Loucy (cell line): ENCODE measurements around the gene OLA1.

ENCODE experiments used
- H2AFZ ChIP-seq: fragments of 200-600 bp; sonication (generic); 2 replicates; pipeline ENCODE4 v1.6.0; 2016; ENCODE audit warnings: antibody characterized with exemption, mild to moderate bottlenecking, low read length, moderate library complexity
- H3F3A ChIP-seq: fragments of 200-600 bp; 2 replicates; pipeline ENCODE4 v1.6.0; 2016; ENCODE audit warnings: antibody characterized with exemption, low read depth, mild to moderate bottlenecking
- H3K27me3 ChIP-seq: fragments of 200-600 bp; sonication (generic); 2 replicates; pipeline ENCODE4 v1.6.1; 2014; ENCODE audit warnings: low read length, mild to moderate bottlenecking; ENCODE audit not compliant: insufficient read depth, poor library complexity, severe bottlenecking
- H3K36me3 ChIP-seq: fragments of 200-600 bp; sonication (generic); 2 replicates; pipeline ENCODE4 v1.6.1; 2016; ENCODE audit warnings: low read length; ENCODE audit not compliant: insufficient read depth
- H3K4me1 ChIP-seq: fragments of 200-600 bp; sonication (generic); 2 replicates; pipeline ENCODE4 v1.5.1; 2014; ENCODE audit warnings: low read length, mild to moderate bottlenecking; ENCODE audit not compliant: insufficient read depth, poor library complexity, severe bottlenecking
- H3K4me2 ChIP-seq: fragments of 200-600 bp; sonication (generic); 2 replicates; pipeline ENCODE4 v1.6.0; 2014; ENCODE audit warnings: antibody characterized with exemption, low read length, low read depth, mild to moderate bottlenecking; ENCODE audit not compliant: poor library complexity, severe bottlenecking
- H3K4me3 ChIP-seq: fragments of 200-600 bp; sonication (generic); 2 replicates; pipeline ENCODE4 v1.5.1; 2014; ENCODE audit warnings: low read length, mild to moderate bottlenecking, mixed read lengths; ENCODE audit not compliant: poor library complexity, severe bottlenecking
- H3K79me2 ChIP-seq: fragments of 200-600 bp; sonication (generic); 2 replicates; pipeline ENCODE4 v1.6.1; 2014; ENCODE audit warnings: low read length; ENCODE audit not compliant: insufficient read depth
- H3K9ac ChIP-seq: fragments of 200-600 bp; sonication (generic); 2 replicates; pipeline ENCODE4 v1.6.0; 2014; ENCODE audit warnings: mild to moderate bottlenecking, low read depth, low read length, moderate library complexity; ENCODE audit not compliant: poor library complexity, severe bottlenecking
- H3K9me2 ChIP-seq: fragments of 200-600 bp; sonication (generic); replicated peaks from 2 replicates; pipeline ENCODE4 v1.6.1; 2016; ENCODE audit warnings: low read depth, low read length, mixed read lengths
- H3K9me3 ChIP-seq: fragments of 200-600 bp; sonication (generic); 2 replicates; pipeline ENCODE4 v1.6.1; 2014; ENCODE audit warnings: mild to moderate bottlenecking, antibody characterized with exemption, low read length, low read depth; ENCODE audit not compliant: insufficient read depth
- H4K20me1 ChIP-seq: fragments of 200-600 bp; sonication (generic); 2 replicates; pipeline ENCODE4 v1.6.0; 2014; ENCODE audit warnings: antibody characterized with exemption, low read length, mild to moderate bottlenecking; ENCODE audit not compliant: insufficient read depth, poor library complexity, severe bottlenecking
- EZH2phosphoT487 ChIP-seq: fragments of 200-600 bp; IDR thresholded peaks from 2 replicates; pipeline ENCODE4 v1.6.1; 2018; ENCODE audit warnings: antibody characterized with exemption, mild to moderate bottlenecking, moderate library complexity, borderline replicate concordance
- TF ChIP-seq, protein P1 (sequence below): fragments of 200-600 bp; sonication (generic); conservative IDR thresholded peaks from 2 replicates; pipeline ENCODE4 v1.5.1; 2014; ENCODE audit warnings: mild to moderate bottlenecking, antibody characterized with exemption, low read length

Gene OLA1

DNA sequence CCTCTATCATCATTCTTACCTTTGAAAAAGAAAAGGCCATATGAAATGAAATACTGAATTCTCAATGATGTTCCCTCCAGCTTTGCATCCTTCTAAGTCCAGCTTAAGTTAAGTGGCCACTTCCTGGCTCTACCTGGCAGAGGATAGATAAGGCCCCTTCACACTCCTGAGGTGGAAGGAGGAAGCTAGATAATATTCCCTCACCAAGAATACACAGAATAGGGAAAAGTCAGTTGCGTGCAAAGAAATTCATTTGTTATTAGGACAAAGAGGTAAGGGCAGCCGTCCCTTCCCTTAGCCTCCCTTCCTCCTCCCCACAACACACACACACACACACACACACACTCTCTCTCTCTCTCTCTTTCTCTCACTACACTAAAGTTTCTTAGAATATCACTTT lies 37.5 kb downstream of the OLA1 start:
- Histone ChIP-seq H3F3A (no peaks in the 10 kb centered on the region), H3K79me2 (peaks cover 60% of the 10 kb centered on the region), H4K20me1 (peaks cover 12% of the 10 kb centered on the region)

DNA sequence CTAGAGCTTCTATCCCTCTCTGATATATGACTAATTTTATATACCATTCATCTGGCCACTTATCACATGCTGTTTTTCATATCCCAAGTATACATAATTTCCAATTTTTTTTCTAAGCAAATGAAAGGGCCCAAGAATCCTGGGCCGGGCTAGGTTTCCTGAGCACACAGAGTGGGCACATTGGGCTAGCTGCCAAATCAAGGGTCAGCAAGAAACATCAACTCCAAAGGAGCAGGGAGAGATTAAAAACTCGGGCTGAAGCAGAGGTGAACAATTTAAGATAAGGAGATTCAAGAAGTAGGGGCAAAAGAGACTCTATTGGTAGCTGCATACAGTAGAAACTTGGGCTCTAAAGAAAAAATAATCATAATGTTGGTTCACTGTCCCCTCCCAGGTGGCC lies 39.0 kb downstream of the OLA1 start:
- peaks cover under 1% of the 10 kb centered on the region; the same call in 1 of the 2 replicates for H3K36me3 ChIP-seq
- no peak overlapping the region for H2AFZ ChIP-seq
- peaks cover 9% of the 10 kb centered on the region for H3K4me1 ChIP-seq
- H3K4me3 ChIP-seq, result no peak overlapping the region
- H3K9ac ChIP-seq, result no peak overlapping the region
- no peak for TF ChIP-seq EZH2phosphoT487
- H3K9me2 ChIP-seq, result no peaks in the 10 kb centered on the region
- peaks cover 12% of the 10 kb centered on the region for H4K20me1 ChIP-seq
- H3K9me3 ChIP-seq, result no peaks in the 10 kb centered on the region
- no peak overlapping the region for H3K4me2 ChIP-seq
- peaks cover 64% of the 10 kb centered on the region for H3K79me2 ChIP-seq
- no peaks in the 10 kb centered on the region for H3K27me3 ChIP-seq
- H3F3A ChIP-seq, result no peaks in the 10 kb centered on the region

More for the DNA sequence above, 37.5 kb downstream of the OLA1 start:
- peaks cover 9% of the 10 kb centered on the region for H3K4me1 ChIP-seq
- no peak overlapping the region for H3K9ac ChIP-seq
- H3K27me3 ChIP-seq, result no peaks in the 10 kb centered on the region
- H3K36me3 ChIP-seq, result peaks cover 9% of the 10 kb centered on the region
- H2AFZ ChIP-seq, result no peak overlapping the region
- peak overlapping the region; percentile 17 for H3K4me2 ChIP-seq
- TF ChIP-seq EZH2phosphoT487, result no peak
- TF ChIP-seq, protein P1, sequence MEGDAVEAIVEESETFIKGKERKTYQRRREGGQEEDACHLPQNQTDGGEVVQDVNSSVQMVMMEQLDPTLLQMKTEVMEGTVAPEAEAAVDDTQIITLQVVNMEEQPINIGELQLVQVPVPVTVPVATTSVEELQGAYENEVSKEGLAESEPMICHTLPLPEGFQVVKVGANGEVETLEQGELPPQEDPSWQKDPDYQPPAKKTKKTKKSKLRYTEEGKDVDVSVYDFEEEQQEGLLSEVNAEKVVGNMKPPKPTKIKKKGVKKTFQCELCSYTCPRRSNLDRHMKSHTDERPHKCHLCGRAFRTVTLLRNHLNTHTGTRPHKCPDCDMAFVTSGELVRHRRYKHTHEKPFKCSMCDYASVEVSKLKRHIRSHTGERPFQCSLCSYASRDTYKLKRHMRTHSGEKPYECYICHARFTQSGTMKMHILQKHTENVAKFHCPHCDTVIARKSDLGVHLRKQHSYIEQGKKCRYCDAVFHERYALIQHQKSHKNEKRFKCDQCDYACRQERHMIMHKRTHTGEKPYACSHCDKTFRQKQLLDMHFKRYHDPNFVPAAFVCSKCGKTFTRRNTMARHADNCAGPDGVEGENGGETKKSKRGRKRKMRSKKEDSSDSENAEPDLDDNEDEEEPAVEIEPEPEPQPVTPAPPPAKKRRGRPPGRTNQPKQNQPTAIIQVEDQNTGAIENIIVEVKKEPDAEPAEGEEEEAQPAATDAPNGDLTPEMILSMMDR, result no peak
- no peaks in the 10 kb centered on the region for H3K9me2 ChIP-seq
- no peak overlapping the region for H3K4me3 ChIP-seq
- no peaks in the 10 kb centered on the region for H3K9me3 ChIP-seq

DNA sequence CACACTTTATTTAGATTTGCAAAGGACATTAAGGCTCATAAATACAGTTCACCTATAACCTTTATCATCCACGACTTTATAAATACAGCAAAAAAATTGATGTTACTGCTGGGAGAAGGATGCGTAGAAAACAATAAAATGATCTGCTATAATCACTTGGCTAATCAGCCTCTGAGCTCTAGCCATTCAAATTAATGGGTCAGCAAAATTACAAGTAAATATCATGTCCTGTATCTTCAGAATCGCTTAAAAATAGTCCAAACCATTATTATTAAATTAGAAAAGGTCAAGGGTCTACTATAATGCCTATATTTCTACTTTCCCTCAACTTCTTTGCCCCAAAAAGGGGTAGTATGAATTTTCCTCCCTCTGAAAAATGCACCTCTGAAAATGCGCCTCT lies 40.3 kb downstream of the OLA1 start:
- Histone ChIP-seq H3K27me3 (no peaks in the 10 kb centered on the region), H3K79me2 (peaks cover 56% of the 10 kb centered on the region), H2AFZ (no peak overlapping the region), H3K4me3 (no peak overlapping the region), H3F3A (no peaks in the 10 kb centered on the region), H4K20me1 (peaks cover 12% of the 10 kb centered on the region), H3K9me2 (no peaks in the 10 kb centered on the region), H3K4me1 (peaks cover 9% of the 10 kb centered on the region), H3K9me3 (no peaks in the 10 kb centered on the region), H3K4me2 (no peak overlapping the region), H3K9ac (no peak overlapping the region), H3K36me3 (no peaks in the 10 kb centered on the region; the same call in 1 of the 2 replicates)
- TF ChIP-seq, protein P1, result no peak
- no peak for TF ChIP-seq EZH2phosphoT487

- no peaks in the 10 kb centered on the region for H3K4me1 ChIP-seq
- peaks cover 4% of the 10 kb centered on the region; the same call in 1 of the 2 replicates for H3K36me3 ChIP-seq
- H3K9me3 ChIP-seq, result no peaks in the 10 kb centered on the region
- no peak overlapping the region for H3K9ac ChIP-seq
- no peaks in the 10 kb centered on the region for H3K9me2 ChIP-seq
- peaks cover 4% of the 10 kb centered on the region for H4K20me1 ChIP-seq
- H3K4me3 ChIP-seq, result no peak overlapping the region
- no peak for TF ChIP-seq EZH2phosphoT487
- TF ChIP-seq, protein P1, result no peak
- H3F3A ChIP-seq, result no peaks in the 10 kb centered on the region
- H3K4me2 ChIP-seq, result no peak overlapping the region
- no peaks in the 10 kb centered on the region for H3K27me3 ChIP-seq
- no peak overlapping the region for H2AFZ ChIP-seq
- peaks cover 67% of the 10 kb centered on the region for H3K79me2 ChIP-seq
These were observed 42.8 kb downstream of the OLA1 start for GRCh38 chr2:174205562-174205961.
